CD4-positive, alpha-beta memory T cell (primary cell): ENCODE measurements around the gene NKX6-2. TPM values are rescaled to one million over a fixed set of nuclear protein-coding genes. Genes with fewer than 3 reads are reported as not detected.

Source experiments
- CTCF ChIA-PET: fragments of 350-600 bp; sonication (Branson Sonifier 250); formaldehyde crosslinking; loops from one replicate; lab custom pipeline; 2021; ENCODE audit warnings: inconsistent platforms; ENCODE audit not compliant: partially characterized antibody; lab: Charles Lee
- POLR2A ChIA-PET: fragments of 350-600 bp; sonication (Branson Sonifier 250); formaldehyde crosslinking; loops from one replicate; lab custom pipeline; 2021; ENCODE audit not compliant: partially characterized antibody; lab: Charles Lee
- DNase-seq, 5 donors: peaks; one replicate each; pipeline versions ENCODE4 v3.0.0 to v3.0.0-alpha.2; 2020 to 2022; ENCODE audit warnings: mixed read lengths in 1 of 5
- H3K27ac ChIP-seq: one replicate; pipeline ENCODE4 v1.7.0; 2013; ENCODE audit warnings: low read depth, low read length
- H3K27me3 ChIP-seq: 2 replicates; pipeline ENCODE4 v1.7.0; 2013; ENCODE audit warnings: mild to moderate bottlenecking, low read length, moderate library complexity; ENCODE audit not compliant: insufficient read depth
- H3K36me3 ChIP-seq: 2 replicates; pipeline ENCODE4 v1.7.0; 2013; ENCODE audit warnings: mild to moderate bottlenecking, low read length, moderate library complexity; ENCODE audit not compliant: insufficient read depth
- H3K4me1 ChIP-seq: 2 replicates; pipeline ENCODE4 v1.7.0; 2013; ENCODE audit warnings: mild to moderate bottlenecking, low read length, moderate library complexity; ENCODE audit not compliant: insufficient read depth
- H3K4me3 ChIP-seq, 2 donors: one replicate each; pipeline ENCODE4 v1.7.0; 2013; ENCODE audit warnings: low read length in 2 of 2, mild to moderate bottlenecking in 1 of 2
- H3K9me3 ChIP-seq, 2 donors: one replicate each; pipeline ENCODE4 v1.7.0; 2013; ENCODE audit warnings: low read length in 2 of 2, control low read depth in 1 of 2; ENCODE audit not compliant: control insufficient read depth in 1 of 2
- H3K27ac Mint-ChIP-seq, 7 donors: one replicate each; pipeline ENCODE4 v1.8.0; 2020 to 2021; ENCODE audit warnings: mixed read lengths in 7 of 7, mild to moderate bottlenecking in 6 of 7, inconsistent platforms in 3 of 7, moderate library complexity in 3 of 7
- H3K27me3 Mint-ChIP-seq, 2 donors: one replicate each; pipeline ENCODE4 v1.8.0; 2020 to 2021; ENCODE audit warnings: mixed read lengths in 2 of 2
- H3K36me3 Mint-ChIP-seq, 2 donors: one replicate each; pipeline ENCODE4 v1.8.0; 2020 to 2021; ENCODE audit warnings: mixed read lengths in 2 of 2, inconsistent platforms in 1 of 2, mild to moderate bottlenecking in 1 of 2
- H3K4me1 Mint-ChIP-seq, 4 donors: one replicate each; pipeline ENCODE4 v1.8.0; 2020 to 2021; ENCODE audit warnings: mixed read lengths in 4 of 4, mild to moderate bottlenecking in 1 of 4
- H3K4me3 Mint-ChIP-seq, 8 donors: one replicate each; pipeline ENCODE4 v1.8.0; 2020 to 2021; ENCODE audit warnings: mixed read lengths in 8 of 8, mild to moderate bottlenecking in 7 of 8, moderate library complexity in 6 of 8, inconsistent platforms in 3 of 8
- H3K9me3 Mint-ChIP-seq, 8 donors: one replicate each; pipeline ENCODE4 v1.8.0; 2020 to 2021; ENCODE audit warnings: mixed read lengths in 8 of 8, mild to moderate bottlenecking in 5 of 8, inconsistent platforms in 3 of 8, moderate library complexity in 1 of 8
- intact Hi-C: fragments of 100-400 bp; cut with micrococcal nuclease; formaldehyde crosslinking; loops from one replicate; pipeline ENCODE4 v1.15.1; 2023
- polyA plus RNA-seq, 2 donors: library from polyadenylated mRNA; unstranded; fragments of 300-500 nt; fragmentation: Illumina TruSeq; gene quantifications; one replicate each; pipeline ENCODE4 v1.2.3, GENCODE V29; 2021
- total RNA-seq, 2 experiments: library from RNA; stranded (reverse); gene quantifications; one replicate each; pipeline ENCODE4 v1.2.3, GENCODE V29; 2021

NKX6-2 gene
- total and polyA plus RNA-seq, 4 experiments from 2014 or later, result 0.65 TPM; not detected in 3

DNA sequence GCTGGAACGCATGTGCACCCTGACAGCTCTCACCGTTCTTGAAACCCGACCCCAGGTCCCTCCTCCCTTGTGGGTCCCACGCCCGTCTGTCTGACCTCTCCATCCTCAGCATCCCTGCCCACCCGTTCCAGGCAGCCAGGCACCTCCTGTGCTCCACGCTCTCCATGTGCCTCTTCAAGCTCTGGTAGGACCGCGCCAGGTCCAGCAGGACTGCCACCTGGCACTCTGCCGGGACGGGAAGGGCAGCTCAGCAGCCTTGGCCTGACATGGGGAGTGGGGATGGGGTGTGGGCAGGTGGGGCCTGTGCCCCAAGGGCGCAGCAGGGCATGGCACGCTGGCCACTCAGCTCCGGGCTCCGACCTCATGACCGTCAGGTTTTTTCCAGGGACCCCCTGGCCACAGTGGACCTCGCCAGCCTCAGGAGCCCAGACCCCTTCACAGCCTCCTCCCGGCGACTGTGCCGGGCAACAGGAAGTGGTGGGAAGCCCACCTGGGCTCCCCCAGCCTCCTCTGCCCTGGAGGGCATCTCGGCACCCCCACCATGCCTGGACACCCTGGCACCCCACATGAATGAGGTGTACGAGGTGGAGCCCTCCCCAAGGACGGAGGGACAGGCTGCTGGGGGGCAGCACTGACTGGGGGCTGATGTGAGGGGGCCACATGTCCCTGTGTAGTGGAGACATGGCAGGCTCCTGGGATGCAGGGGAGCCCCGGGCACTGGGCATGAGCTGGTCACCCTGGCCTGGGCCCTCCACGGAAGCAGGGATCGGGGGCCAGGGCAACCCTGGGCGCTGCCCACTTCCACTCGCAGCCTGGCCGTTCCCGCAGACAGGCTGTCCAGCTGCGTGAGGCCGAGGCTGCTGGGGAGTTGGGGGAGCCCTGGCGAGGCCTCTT is 25.1 kb upstream of the NKX6-2 start:
- DNase-seq, result no peak

DNA sequence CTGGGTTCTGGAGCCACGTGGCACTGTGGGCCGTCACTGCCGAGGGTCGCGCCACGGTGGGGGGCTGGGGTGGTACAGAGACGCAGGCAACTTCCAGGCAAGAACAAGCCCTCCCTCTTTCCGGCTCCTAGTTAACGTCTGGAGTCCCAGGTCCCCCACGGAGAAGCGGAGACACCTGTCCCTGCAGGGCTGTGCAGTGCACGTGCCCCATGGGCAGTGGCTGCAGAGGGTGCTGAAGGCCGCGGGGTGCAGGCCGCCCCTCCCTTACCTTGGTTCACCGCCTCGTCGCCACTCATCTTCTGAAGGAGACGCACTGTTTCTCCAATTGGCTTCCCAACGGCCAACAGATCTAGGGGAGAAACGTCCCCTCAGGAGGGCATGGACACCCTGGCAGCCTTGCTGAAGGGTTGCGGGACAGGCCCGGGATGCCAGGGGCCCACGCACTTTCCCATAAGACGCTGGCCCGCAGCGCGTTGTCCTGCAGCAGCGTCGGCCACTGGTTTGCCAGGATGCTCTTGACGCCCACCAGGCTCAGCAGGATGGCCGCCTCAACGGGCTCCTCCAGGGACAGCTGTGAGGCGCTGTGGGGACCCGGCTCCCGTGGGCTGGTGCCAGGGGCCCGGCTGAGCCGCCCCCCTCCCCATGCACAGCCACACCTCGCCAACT is 24.3 kb upstream of the NKX6-2 start:
- Histone ChIP-seq H3K36me3 (no peaks in the 10 kb centered on the region), H3K27me3 (no peaks in the 10 kb centered on the region), H3K27ac (no peak overlapping the region), H3K4me1 (no peaks in the 10 kb centered on the region), H3K4me3 (no peak overlapping the region), H3K9me3 (no peaks in the 10 kb centered on the region)
- H3K9me3 Mint-ChIP-seq, result no peaks in the 10 kb centered on the region
- CTCF ChIA-PET, result no interaction called here
- no peaks in the 10 kb centered on the region for H3K4me1 Mint-ChIP-seq
- POLR2A ChIA-PET, result no interaction called here
- H3K36me3 Mint-ChIP-seq, result no peaks in the 10 kb centered on the region
- no peak for DNase-seq
- H3K27me3 Mint-ChIP-seq, result no peaks in the 10 kb centered on the region
- intact Hi-C loops, result no loop called here
- no peak overlapping the region for H3K4me3 Mint-ChIP-seq
- no peak overlapping the region for H3K27ac Mint-ChIP-seq

More for the DNA sequence above, 25.1 kb upstream of the NKX6-2 start:
- Mint-ChIP-seq H3K9me3 (peaks cover 0 to 1% (median 0%) of the 10 kb centered on the region in 8 donors), H3K27ac (no peak overlapping the region), H3K36me3 (no peaks in the 10 kb centered on the region), H3K4me3 (no peak overlapping the region), H3K27me3 (peaks cover 0 to 5% of the 10 kb centered on the region in 2 donors), H3K4me1 (no peaks in the 10 kb centered on the region)
- Histone ChIP-seq H3K36me3 (no peaks in the 10 kb centered on the region), H3K27me3 (no peaks in the 10 kb centered on the region), H3K9me3 (no peaks in the 10 kb centered on the region), H3K27ac (no peak overlapping the region), H3K4me1 (no peaks in the 10 kb centered on the region), H3K4me3 (no peak overlapping the region)
- CTCF ChIA-PET, result no interaction called here
- intact Hi-C loops, result no loop called here
- POLR2A ChIA-PET, result no interaction called here

DNA sequence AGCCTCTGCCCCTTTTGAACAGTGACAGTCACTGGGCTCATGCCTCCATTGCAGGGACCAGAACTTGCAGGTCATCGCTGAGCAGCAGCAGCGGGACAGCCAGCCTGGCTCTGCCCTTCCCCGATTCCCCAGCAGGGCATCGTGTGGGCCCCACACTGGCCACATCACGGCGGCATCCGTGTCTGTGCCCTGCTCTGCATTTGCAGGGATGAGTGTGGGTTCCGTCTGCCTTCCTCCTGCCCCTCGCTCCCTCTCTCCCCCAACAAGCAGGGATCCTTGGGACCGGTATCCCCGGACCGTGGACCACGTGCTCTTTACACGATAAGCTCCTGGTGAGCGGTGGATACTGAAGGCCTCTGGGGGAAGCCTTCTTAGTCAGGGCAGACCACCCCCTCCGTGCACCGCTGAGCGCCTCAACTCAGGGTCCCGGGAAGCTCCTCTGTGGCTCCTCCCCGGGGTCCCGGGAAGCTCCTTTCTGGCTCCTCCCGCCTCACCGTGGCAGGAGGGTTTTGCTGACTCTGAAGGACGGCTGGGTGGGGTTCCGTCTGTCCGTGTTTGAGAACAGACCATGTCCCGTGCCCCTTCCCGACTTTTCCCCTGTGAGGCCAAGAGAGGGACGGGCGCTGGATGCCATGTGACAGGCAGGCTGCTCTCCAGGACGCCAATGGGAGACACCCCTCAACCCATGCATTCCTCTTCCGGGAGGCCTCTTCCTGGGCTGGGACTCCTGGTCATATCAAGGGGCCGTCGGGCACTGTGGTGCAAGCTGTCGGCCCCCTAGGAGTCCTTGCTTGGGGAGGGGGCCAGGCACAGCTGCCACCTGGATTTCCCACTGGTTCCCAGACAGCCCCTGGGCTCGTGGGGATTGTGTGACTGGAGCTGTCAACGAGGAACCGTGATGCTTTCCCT is 23.5 kb upstream of the NKX6-2 start:
- no peak overlapping the region for H3K27ac Mint-ChIP-seq
- H3K4me3 Mint-ChIP-seq, result no peak overlapping the region
- H3K27me3 Mint-ChIP-seq, result no peaks in the 10 kb centered on the region
- Histone ChIP-seq H3K36me3 (no peaks in the 10 kb centered on the region), H3K27ac (no peak overlapping the region), H3K27me3 (no peaks in the 10 kb centered on the region), H3K9me3 (no peaks in the 10 kb centered on the region), H3K4me3 (no peak overlapping the region), H3K4me1 (no peaks in the 10 kb centered on the region)
- ChIA-PET CTCF (no interaction called here), POLR2A (no interaction called here)
- H3K36me3 Mint-ChIP-seq, result no peaks in the 10 kb centered on the region
- no peak for DNase-seq
- intact Hi-C loops, result no loop called here
- no peaks in the 10 kb centered on the region for H3K4me1 Mint-ChIP-seq
- no peaks in the 10 kb centered on the region for H3K9me3 Mint-ChIP-seq

DNA sequence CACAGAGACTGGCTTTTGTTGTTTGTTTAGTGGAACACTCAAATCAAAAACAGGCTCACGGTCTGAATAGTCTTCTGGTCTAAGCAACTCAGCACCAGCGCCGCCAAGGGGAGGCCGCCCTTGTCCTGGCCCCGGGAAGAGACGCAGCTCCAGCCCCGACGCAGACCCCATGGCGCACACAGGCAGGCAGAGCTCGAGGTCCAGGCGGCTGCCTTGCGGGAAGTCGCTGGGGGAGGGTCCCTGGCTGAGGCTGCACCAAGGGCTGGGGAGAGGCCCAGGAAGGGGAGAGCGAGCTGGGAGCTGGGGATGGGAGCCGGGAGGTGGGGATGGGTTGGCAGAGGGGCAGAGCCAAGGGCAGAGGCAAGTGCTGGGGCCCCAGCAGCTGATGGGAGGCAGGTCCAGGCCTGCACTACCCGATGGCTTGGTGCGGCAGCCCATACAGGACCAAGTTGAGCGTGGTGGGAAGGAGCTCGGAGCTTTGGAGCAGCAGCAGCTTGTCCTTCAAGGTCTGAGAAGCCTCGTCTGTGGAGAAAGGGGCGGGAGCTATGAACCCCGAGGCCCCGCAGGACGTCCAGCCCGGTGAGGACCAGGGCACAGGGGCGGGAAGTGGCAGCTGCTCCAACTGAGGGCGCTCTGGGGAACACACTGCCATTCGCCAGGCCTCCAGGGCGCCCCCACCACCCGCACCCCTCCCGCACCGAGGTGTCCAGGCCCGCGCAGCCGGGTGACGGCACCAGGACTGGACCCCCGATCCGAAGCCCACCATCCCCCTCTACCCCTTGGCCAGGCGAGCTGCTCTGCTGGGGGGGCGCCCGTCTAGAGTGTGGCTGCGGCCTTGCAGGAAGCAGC is 22.7 kb upstream of the NKX6-2 start:
- POLR2A ChIA-PET, result no interaction called here
- Mint-ChIP-seq H3K4me1 (no peaks in the 10 kb centered on the region), H3K27me3 (no peaks in the 10 kb centered on the region), H3K27ac (no peak overlapping the region), H3K36me3 (no peaks in the 10 kb centered on the region), H3K4me3 (no peak overlapping the region), H3K9me3 (no peaks in the 10 kb centered on the region)
- H3K36me3 ChIP-seq, result no peaks in the 10 kb centered on the region
- H3K9me3 ChIP-seq, result no peaks in the 10 kb centered on the region
- no peak for DNase-seq
- no peaks in the 10 kb centered on the region for H3K4me1 ChIP-seq
- intact Hi-C loops, result no loop called here
- CTCF ChIA-PET, result no interaction called here
- no peak overlapping the region for H3K4me3 ChIP-seq
- H3K27ac ChIP-seq, result no peak overlapping the region
- no peaks in the 10 kb centered on the region for H3K27me3 ChIP-seq

DNA sequence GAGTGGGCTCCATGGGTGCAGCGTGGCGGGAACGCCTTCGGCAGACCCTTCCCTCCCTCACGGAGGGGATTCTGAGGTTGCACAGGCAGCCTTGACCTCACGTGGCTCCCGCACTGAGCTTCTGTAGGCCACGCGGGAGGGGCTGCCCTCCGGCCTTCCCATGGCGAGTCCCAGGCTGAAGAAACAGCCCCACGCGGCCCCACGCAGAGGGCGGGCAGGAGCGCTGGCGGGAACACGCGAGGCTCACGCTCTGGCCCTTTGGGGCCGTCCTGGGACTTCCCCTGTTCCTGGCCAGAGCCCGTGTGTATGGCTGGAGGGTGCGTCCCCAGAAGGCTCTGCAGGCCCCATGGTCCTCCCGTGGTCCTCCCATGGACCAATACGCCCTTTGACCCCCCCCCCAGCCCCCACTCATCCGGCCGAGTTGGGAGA is 21.7 kb upstream of the NKX6-2 start:
- CTCF ChIA-PET, result no interaction called here
- no peaks in the 10 kb centered on the region for H3K27me3 ChIP-seq
- no peak for DNase-seq
- no peaks in the 10 kb centered on the region for H3K4me1 ChIP-seq
- peaks cover 0 to 2% of the 10 kb centered on the region in 2 donors for H3K27me3 Mint-ChIP-seq
- H3K27ac ChIP-seq, result no peak overlapping the region
- no peak overlapping the region for H3K4me3 Mint-ChIP-seq
- no peak overlapping the region for H3K27ac Mint-ChIP-seq
- POLR2A ChIA-PET, result no interaction called here
- no peaks in the 10 kb centered on the region for H3K9me3 ChIP-seq
- H3K4me3 ChIP-seq, result no peak overlapping the region
- peaks cover 0 to 2% (median 0%) of the 10 kb centered on the region in 4 donors for H3K4me1 Mint-ChIP-seq
- no peaks in the 10 kb centered on the region for H3K36me3 Mint-ChIP-seq
- intact Hi-C loops, result no loop called here
- H3K36me3 ChIP-seq, result no peaks in the 10 kb centered on the region
- H3K9me3 Mint-ChIP-seq, result no peaks in the 10 kb centered on the region

DNA sequence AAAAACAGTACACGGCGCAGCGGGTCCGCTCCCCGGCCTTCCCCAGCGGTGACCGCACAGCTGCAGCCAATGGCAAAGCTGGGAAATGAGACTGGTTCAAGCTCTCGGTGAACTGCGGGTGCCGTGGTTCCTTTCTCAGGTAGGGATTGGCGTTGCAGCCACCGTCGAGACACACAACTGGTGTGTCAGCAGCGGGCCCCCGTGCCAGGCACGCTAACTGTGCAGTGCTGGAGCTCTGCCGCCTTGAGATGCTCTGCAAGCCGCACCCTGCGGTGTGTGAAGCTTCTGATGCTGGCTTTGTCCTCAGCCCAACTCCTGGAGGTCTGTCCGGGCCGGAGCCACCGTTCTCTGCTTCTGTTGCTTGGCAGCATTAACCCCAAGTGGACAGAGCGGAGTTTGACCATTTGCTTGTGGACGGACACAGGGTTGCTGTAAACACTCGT is 20.6 kb upstream of the NKX6-2 start:
- H3K9me3 Mint-ChIP-seq, result no peaks in the 10 kb centered on the region
- H3K27ac Mint-ChIP-seq, result no peak overlapping the region
- POLR2A ChIA-PET, result no interaction called here
- no peaks in the 10 kb centered on the region for H3K4me1 ChIP-seq
- no peak overlapping the region for H3K4me3 Mint-ChIP-seq
- H3K9me3 ChIP-seq, result no peaks in the 10 kb centered on the region
- intact Hi-C loops, result no loop called here
- no peaks in the 10 kb centered on the region for H3K27me3 ChIP-seq
- no peak overlapping the region for H3K27ac ChIP-seq
- CTCF ChIA-PET, result no interaction called here
- H3K36me3 ChIP-seq, result no peaks in the 10 kb centered on the region
- DNase-seq, result no peak
- no peak overlapping the region for H3K4me3 ChIP-seq
- H3K36me3 Mint-ChIP-seq, result no peaks in the 10 kb centered on the region
- peaks cover 0 to 2% (median 0%) of the 10 kb centered on the region in 4 donors for H3K4me1 Mint-ChIP-seq
- peaks cover 0 to 2% of the 10 kb centered on the region in 2 donors for H3K27me3 Mint-ChIP-seq
